Prostate gland (tissue), 2 donors: Measurements from ENCODE around the gene AAR2. TPM values are rescaled to one million over a fixed set of nuclear protein-coding genes. Genes with fewer than 3 reads are reported as not detected.

ENCODE experiments used
- DNase-seq: peaks from one replicate; pipeline ENCODE4 v3.0.0-alpha.2; 2019; ENCODE audit warnings: low spot score
- H3K27ac ChIP-seq, 2 donors: fragments of 200-600 bp; sonication (generic); 2 replicates each; pipeline ENCODE4 v1.5.1; 2017 to 2019
- H3K27me3 ChIP-seq: fragments of 200-600 bp; sonication (generic); replicated peaks from 2 replicates; pipeline ENCODE4 v1.5.1; 2019; ENCODE audit not compliant: insufficient read depth
- H3K36me3 ChIP-seq, 2 donors: fragments of 200-600 bp; sonication (generic); 1 replicate in 1 of 2; 2 replicates in 1 of 2; pipeline versions ENCODE4 v1.5.1 to v1.8.1; 2017 to 2019
- H3K4me1 ChIP-seq: fragments of 200-600 bp; sonication (generic); replicated peaks from 2 replicates; pipeline ENCODE4 v1.5.1; 2019
- H3K4me3 ChIP-seq, 2 donors: fragments of 200-600 bp; sonication (generic); 2 replicates each; pipeline ENCODE4 v1.5.1; 2017 to 2019
- H3K9me3 ChIP-seq: fragments of 200-600 bp; sonication (generic); 2 replicates; pipeline ENCODE4 v1.5.1; 2017
- CTCF ChIP-seq, 4 experiments: fragments of 200-600 bp in 2 of 4; fragments of 450-650 bp in 2 of 4; sonication (generic) in 2 of 4; IDR thresholded peaks; 1 replicate in 3 of 4; 2 replicates in 1 of 4; pipeline ENCODE4 v1.5.1; 2016 to 2019; ENCODE audit warnings: antibody characterized with exemption in 4 of 4, mild to moderate bottlenecking in 2 of 4, moderate library complexity in 2 of 4
- POLR2A ChIP-seq: fragments of 450-650 bp; IDR thresholded peaks from one replicate; pipeline ENCODE4 v1.6.1; 2016; ENCODE audit warnings: antibody characterized with exemption, mild to moderate bottlenecking
- POLR2AphosphoS5 ChIP-seq: sonication (generic); formaldehyde crosslinking; IDR thresholded peaks from one replicate; pipeline ENCODE4 v1.6.1; 2017; ENCODE audit warnings: antibody characterized with exemption
- WGBS: methylation state at CpG from one replicate; pipeline ENCODE4 v1.1.5; 2018; 5-methylcytosine and 5-hydroxymethylcytosine counted together
- intact Hi-C: fragments of 100-400 bp; cut with DNase I; formaldehyde crosslinking; loops from one replicate; pipeline ENCODE4 v1.14.2; 2022
- total RNA-seq, 2 donors: library from RNA; depleted of rRNA; stranded (reverse); fragments of >200 nt; gene quantifications; one replicate each; pipeline ENCODE4 v1.1.0, GENCODE V29; 2016

AAR2 gene
- total RNA-seq, 2 donors from 2014 or later, result 34.7 to 44.6 TPM

- H3K27me3 ChIP-seq, result peaks cover 3% of the 10 kb centered on the region
- TF ChIP-seq POLR2AphosphoS5 (no peak), POLR2A (no peak), CTCF (IDR thresholded peaks at IDR 0.05) (no peak)
- H3K27ac ChIP-seq, result no peak overlapping the region
- no peak overlapping the region for H3K4me3 ChIP-seq
- DNase-seq, result no peak
- H3K9me3 ChIP-seq, result no peaks in the 10 kb centered on the region
- H3K36me3 ChIP-seq, result no peaks in the 10 kb centered on the region
- intact Hi-C loops, result no loop called here
- 64% methylated on average over 7 of the region's 7 CpGs for WGBS
- peaks cover 1% of the 10 kb centered on the region for H3K4me1 ChIP-seq
These were observed 65.3 kb downstream of the AAR2 start for GRCh38 chr20:36301359-36302119.

- no peaks in the 10 kb centered on the region for H3K36me3 ChIP-seq
- TF ChIP-seq POLR2A (no peak), POLR2AphosphoS5 (no peak), CTCF (IDR thresholded peaks at IDR 0.05) (no peak)
- intact Hi-C loops, result no loop called here
- 22% methylated on average over 14 of the region's 14 CpGs for WGBS
- peaks cover 4% of the 10 kb centered on the region for H3K27me3 ChIP-seq
- no peak overlapping the region for H3K4me3 ChIP-seq
- H3K9me3 ChIP-seq, result no peaks in the 10 kb centered on the region
- peaks cover 5% of the 10 kb centered on the region for H3K4me1 ChIP-seq
- no peak overlapping the region for H3K27ac ChIP-seq
- DNase-seq, result no peak
These were observed 66.8 kb downstream of the AAR2 start for GRCh38 chr20:36303020-36303595.

GRCh38 chr20:36303831-36304230, 67.6 kb downstream of the AAR2 start:
- TF ChIP-seq POLR2A (no peak), CTCF (IDR thresholded peaks at IDR 0.05) (no peak), POLR2AphosphoS5 (no peak)
- Histone ChIP-seq H3K4me3 (no peak overlapping the region), H3K9me3 (no peaks in the 10 kb centered on the region), H3K27ac (no peak overlapping the region), H3K36me3 (no peaks in the 10 kb centered on the region), H3K4me1 (peaks cover 5% of the 10 kb centered on the region), H3K27me3 (peaks cover 4% of the 10 kb centered on the region)
- intact Hi-C loops, result no loop called here
- 45% methylated on average over 1 of the region's 1 CpG for WGBS
- DNase-seq, result no peak

- Histone ChIP-seq H3K27me3 (peaks cover 4% of the 10 kb centered on the region), H3K27ac (no peak overlapping the region), H3K4me1 (peaks cover 5% of the 10 kb centered on the region), H3K9me3 (no peaks in the 10 kb centered on the region), H3K4me3 (no peak overlapping the region), H3K36me3 (no peaks in the 10 kb centered on the region)
- 25% methylated on average over 10 of the region's 10 CpGs for WGBS
- no peak for TF ChIP-seq POLR2A
- TF ChIP-seq POLR2AphosphoS5, result no peak
- no peak for TF ChIP-seq CTCF (IDR thresholded peaks at IDR 0.05)
- DNase-seq, result no peak
- intact Hi-C loops, result no loop called here
These were observed 68.7 kb downstream of the AAR2 start for GRCh38 chr20:36304786-36305495.
